ENCODE measurements around the gene SLC7A7. TPM values are rescaled to one million over a fixed set of nuclear protein-coding genes. Genes with fewer than 3 reads are reported as not detected.

The SLC7A7 gene
- polyA plus RNA-seq, 6 donors from 2014 or later, result 16.2 to 78.3 (median 28.7) TPM

DNA sequence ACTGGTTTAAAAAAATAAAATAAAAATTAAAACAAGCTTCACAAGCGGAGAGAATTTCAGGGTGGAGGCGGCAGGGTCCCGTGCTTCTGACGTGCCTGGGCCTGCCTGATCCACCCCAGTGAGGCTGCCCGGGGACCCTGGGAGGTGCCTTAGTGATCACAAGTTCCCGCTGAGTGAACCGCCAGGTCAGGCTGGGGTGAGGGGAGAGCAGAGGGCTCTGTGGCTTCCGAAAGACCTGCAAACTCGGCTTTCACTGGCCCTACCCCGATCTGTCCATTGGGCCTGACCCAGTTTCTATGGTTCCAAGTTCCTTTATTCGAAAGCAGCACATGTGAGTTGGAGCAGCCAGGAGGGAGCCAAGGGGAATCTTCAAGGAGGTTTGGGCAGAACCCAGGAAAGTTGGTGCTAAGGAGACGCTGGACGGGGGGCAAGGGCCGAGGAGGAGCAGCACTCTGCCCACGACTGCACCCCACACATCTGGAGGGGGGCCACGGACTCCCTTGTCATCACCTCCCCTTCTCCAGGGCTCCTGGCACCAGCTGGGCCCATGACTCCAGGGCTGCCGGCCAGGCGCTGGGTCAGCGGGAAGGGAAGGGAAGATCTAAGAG is 34.1 kb upstream of the SLC7A7 start:
- ATAC-seq (ENCODE audit: low read depth in 2 of 2) (no peak), DNase-seq (no peak)
- Mint-ChIP-seq H3K4me3 (no peak overlapping the region), H3K9me3 (no peaks in the 10 kb centered on the region), H3K36me3 (no peaks in the 10 kb centered on the region), H3K4me1 (peaks cover 14 to 30% (median 14%) of the 10 kb centered on the region in 3 donors), H3K27ac (peak overlapping the region in 1 of 6 donors; percentile 39), H3K27me3 (peaks cover 0 to 39% (median 29%) of the 10 kb centered on the region in 3 donors)

DNA sequence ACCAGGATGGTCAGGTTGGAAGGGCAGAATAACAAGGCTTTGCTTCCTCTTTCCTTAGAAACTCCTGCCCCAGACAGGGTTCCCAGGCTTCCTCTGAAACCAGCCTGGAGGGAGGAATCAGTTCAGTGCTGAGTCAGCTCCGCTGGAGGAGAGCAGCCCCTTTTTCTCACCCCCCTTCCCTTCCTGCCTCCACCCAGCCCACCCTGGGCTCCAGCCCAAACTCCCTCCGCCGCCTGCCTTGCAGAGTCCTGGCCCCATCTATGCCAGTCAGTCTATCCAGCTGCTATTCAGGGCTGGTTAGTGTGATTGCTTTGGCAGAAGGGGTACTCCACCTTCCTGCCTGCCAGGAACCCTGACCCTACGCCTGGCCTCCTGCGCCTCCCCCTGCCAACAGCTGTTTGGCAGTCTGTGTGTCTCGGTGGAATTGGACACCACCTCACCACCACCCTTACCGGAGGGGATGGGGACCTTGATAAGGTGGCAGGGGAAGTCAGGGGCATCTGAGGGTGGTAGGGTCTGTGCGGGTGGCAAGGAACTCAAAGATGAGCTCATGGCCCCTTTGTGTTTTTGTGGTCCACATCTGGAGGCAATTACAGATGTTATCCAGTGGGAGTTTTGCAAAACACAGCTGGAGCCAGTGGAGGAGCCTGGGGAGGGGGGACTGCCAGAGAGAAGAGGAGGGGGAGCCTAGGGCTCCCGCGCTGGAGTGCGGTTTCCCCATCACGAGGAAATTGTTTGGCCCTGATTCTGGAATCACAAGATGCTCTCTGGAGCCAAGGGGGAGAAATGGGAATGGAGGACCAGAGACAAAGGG is 33.3 kb upstream of the SLC7A7 start:
- Mint-ChIP-seq H3K36me3 (no peaks in the 10 kb centered on the region), H3K27me3 (peaks cover 0 to 39% (median 29%) of the 10 kb centered on the region in 3 donors), H3K4me1 (peaks cover 13 to 30% (median 14%) of the 10 kb centered on the region in 3 donors), H3K4me3 (no peak overlapping the region), H3K9me3 (no peaks in the 10 kb centered on the region), H3K27ac (peak overlapping the region in 4 of 6 donors; percentile 15 to 66 (median 52))
- no peak for ATAC-seq (ENCODE audit: low read depth in 2 of 2)
- DNase-seq, result no peak

DNA sequence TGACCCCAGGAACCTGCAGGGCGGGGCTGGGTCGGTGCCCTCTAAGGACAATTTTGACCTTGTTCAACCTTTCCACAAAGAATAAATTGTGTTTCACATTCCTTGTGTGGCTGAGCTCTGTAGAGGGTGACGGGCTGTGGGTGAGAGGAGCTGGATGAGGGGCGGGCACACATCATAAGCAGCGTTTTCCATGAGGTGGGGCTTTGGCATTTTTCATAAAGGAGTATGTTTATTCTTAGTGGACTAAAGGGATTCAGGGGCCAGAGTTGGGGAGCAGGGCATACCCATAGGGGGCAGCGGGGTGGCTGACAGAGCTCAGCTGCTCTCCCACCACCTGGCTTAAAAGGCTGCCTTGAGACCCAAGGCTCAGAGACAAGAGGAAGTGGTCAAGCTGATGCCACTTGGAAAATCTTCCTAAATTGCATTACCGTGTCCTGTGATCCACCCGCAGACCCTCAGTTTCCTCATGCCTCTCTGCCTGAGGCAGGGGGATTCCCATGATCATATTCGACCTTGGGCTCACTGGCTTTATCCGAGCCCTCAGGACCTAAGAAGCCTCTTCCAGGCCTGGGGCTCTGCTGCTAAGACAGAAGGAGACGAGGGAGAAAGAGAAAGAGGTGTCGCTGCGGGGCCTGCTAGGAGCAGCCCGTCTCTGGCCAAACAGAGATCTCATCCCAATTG is 32.6 kb upstream of the SLC7A7 start:
- H3K4me3 Mint-ChIP-seq, result no peak overlapping the region
- ATAC-seq (ENCODE audit: low read depth in 2 of 2) (no peak), DNase-seq (no peak)
- peaks cover 0 to 39% (median 29%) of the 10 kb centered on the region in 3 donors for H3K27me3 Mint-ChIP-seq
- no peaks in the 10 kb centered on the region for H3K9me3 Mint-ChIP-seq
- peak overlapping the region in 2 of 6 donors; percentile 65 to 81 for H3K27ac Mint-ChIP-seq
- H3K36me3 Mint-ChIP-seq, result no peaks in the 10 kb centered on the region
- peaks cover 5 to 23% (median 10%) of the 10 kb centered on the region in 3 donors for H3K4me1 Mint-ChIP-seq

DNA sequence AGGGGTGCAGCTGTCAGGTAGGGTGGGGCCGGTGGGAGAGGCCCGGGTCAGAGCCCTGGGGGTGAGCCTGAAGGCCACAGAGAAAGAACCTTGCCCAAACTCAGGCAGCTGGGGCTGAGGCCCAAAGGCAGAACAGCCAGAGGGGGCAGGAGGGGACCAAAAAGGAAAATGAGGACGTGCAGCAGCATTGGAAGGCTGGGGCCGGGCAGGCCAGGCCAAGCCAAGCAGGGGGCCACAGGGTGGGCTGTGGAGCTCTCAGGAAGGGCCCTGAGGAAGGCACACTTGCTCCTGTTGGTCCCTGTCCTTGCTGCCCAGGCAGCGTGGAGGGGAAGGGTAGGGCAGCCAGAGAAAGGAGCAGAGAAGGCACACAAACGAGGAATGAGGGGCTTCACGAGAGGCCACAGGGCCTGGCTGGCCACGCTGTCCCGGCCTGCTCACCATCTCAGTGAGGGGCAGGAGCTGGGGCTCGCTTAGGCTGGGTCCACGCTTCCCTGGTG is 31.6 kb upstream of the SLC7A7 start:
- no peak for ATAC-seq (ENCODE audit: low read depth in 2 of 2)
- H3K4me1 Mint-ChIP-seq, result peaks cover 3 to 21% (median 9%) of the 10 kb centered on the region in 3 donors
- H3K36me3 Mint-ChIP-seq, result no peaks in the 10 kb centered on the region
- no peaks in the 10 kb centered on the region for H3K9me3 Mint-ChIP-seq
- peak overlapping the region in 1 of 6 donors; percentile 85 for H3K27ac Mint-ChIP-seq
- H3K27me3 Mint-ChIP-seq, result peaks cover 0 to 39% (median 30%) of the 10 kb centered on the region in 3 donors
- H3K4me3 Mint-ChIP-seq, result no peak overlapping the region
- no peak for DNase-seq

DNA sequence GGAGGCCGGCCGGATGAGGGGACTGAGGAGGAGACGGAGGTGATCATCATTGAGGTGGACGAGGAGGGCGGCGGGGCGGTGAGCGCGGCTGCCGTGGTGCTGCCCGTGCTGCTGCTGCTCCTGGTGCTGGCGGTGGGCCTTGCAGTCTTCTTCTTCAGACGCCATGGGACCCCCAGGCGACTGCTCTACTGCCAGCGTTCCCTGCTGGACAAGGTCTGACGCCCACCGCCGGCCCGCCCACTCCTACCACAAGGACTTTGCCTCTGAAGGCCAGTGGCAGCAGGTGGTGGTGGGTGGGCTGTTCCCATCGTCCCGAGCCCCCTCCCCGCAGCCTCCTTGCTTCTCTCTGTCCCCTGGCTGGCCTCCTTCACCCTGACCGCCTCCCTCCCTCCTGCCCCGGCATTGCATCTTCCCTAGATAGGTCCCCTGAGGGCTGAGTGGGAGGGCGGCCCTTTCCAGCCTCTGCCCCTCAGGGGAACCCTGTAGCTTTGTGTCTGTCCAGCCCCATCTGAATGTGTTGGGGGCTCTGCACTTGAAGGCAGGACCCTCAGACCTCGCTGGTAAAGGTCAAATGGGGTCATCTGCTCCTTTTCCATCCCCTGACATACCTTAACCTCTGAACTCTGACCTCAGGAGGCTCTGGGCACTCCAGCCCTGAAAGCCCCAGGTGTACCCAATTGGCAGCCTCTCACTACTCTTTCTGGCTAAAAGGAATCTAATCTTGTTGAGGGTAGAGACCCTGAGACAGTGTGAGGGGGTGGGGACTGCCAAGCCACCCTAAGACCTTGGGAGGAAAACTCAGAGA is 30.8 kb upstream of the SLC7A7 start:
- peak overlapping the region in 1 of 6 donors; percentile 32 for H3K27ac Mint-ChIP-seq
- peaks cover 0 to 39% (median 36%) of the 10 kb centered on the region in 3 donors for H3K27me3 Mint-ChIP-seq
- no peak for DNase-seq
- H3K4me1 Mint-ChIP-seq, result peaks cover 3 to 21% (median 9%) of the 10 kb centered on the region in 3 donors
- H3K4me3 Mint-ChIP-seq, result no peak overlapping the region
- no peaks in the 10 kb centered on the region for H3K9me3 Mint-ChIP-seq
- ATAC-seq (ENCODE audit: low read depth in 2 of 2), result no peak
- no peaks in the 10 kb centered on the region for H3K36me3 Mint-ChIP-seq

DNA sequence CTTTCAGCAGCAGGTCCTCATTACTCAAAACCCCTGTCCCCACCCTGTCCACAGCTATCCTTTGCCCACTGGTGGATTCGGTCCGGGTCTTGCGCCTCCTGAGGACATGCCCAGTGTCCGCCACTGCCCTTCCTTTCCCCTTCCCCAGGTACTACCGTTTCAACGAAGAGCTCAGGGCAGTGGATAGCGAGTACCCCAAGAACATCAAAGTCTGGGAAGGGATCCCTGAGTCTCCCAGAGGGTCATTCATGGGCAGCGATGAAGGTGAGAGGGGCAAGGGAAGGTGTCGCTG is 29.8 kb upstream of the SLC7A7 start:
- DNase-seq, result no peak
- H3K4me3 Mint-ChIP-seq, result no peak overlapping the region
- H3K4me1 Mint-ChIP-seq, result peaks cover 5 to 21% (median 9%) of the 10 kb centered on the region in 3 donors
- no peaks in the 10 kb centered on the region for H3K9me3 Mint-ChIP-seq
- ATAC-seq (ENCODE audit: low read depth in 2 of 2), result no peak
- H3K36me3 Mint-ChIP-seq, result no peaks in the 10 kb centered on the region
- H3K27me3 Mint-ChIP-seq, result peaks cover 0 to 39% (median 38%) of the 10 kb centered on the region in 3 donors
- H3K27ac Mint-ChIP-seq, result peak overlapping the region in 1 of 6 donors; percentile 67

GRCh38 chr14:22844221-22845102 is 29.2 kb upstream of the SLC7A7 start:
- Mint-ChIP-seq H3K9me3 (no peaks in the 10 kb centered on the region), H3K36me3 (no peaks in the 10 kb centered on the region), H3K4me3 (no peak overlapping the region), H3K27me3 (peaks cover 0 to 44% (median 39%) of the 10 kb centered on the region in 3 donors), H3K27ac (peak overlapping the region in 1 of 6 donors; percentile 67), H3K4me1 (peaks cover 8 to 21% (median 9%) of the 10 kb centered on the region in 3 donors)
- ATAC-seq (ENCODE audit: low read depth in 2 of 2) (no peak), DNase-seq (no peak)

DNA sequence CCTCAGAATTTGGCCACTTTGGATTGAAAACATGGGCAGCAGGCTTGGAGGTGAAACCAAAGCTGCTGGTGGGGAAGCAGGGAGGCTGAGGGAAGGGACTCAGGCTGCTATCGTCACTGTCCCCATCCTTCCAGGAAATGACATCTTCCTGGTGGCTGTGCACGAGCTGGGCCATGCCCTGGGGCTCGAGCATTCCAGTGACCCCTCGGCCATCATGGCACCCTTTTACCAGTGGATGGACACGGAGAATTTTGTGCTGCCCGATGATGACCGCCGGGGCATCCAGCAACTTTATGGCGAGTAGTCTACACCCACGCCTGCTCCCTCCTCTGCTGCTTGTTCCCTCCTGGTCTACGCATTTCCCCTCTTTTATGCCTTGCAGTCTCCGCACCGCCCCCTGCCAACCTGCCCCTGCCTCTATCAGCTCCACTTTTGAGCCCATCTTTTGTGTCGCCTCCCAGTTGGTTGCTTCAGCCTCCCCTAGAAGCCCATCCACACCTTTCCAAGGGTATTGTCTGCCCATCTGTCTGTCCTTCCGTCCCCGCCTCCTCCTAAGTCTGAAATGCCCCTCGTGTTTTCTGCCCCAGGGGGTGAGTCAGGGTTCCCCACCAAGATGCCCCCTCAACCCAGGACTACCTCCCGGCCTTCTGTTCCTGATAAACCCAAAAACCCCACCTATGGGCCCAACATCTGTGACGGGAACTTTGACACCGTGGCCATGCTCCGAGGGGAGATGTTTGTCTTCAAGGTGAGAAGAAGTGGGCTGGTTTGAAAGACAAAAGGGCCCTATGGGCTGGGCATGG is 28.1 kb upstream of the SLC7A7 start:
- Mint-ChIP-seq H3K4me1 (peaks cover 4 to 23% (median 12%) of the 10 kb centered on the region in 3 donors), H3K4me3 (no peak overlapping the region), H3K9me3 (no peaks in the 10 kb centered on the region), H3K36me3 (no peaks in the 10 kb centered on the region), H3K27ac (no peak overlapping the region), H3K27me3 (peaks cover 0 to 48% (median 32%) of the 10 kb centered on the region in 3 donors)
- ATAC-seq (ENCODE audit: low read depth in 2 of 2) (no peak), DNase-seq (no peak)

- no peak for DNase-seq
- ATAC-seq (ENCODE audit: low read depth in 2 of 2), result no peak
- no peak overlapping the region for H3K4me3 Mint-ChIP-seq
- no peaks in the 10 kb centered on the region for H3K9me3 Mint-ChIP-seq
- no peak overlapping the region for H3K27ac Mint-ChIP-seq
- H3K36me3 Mint-ChIP-seq, result no peaks in the 10 kb centered on the region
- peaks cover 0 to 41% (median 26%) of the 10 kb centered on the region in 3 donors for H3K27me3 Mint-ChIP-seq
- peaks cover 0 to 22% (median 14%) of the 10 kb centered on the region in 3 donors for H3K4me1 Mint-ChIP-seq
Observed at GRCh38 chr14:22842211-22843122, 27.2 kb upstream of the SLC7A7 start.

GRCh38 chr14:22841769-22842168 is 26.5 kb upstream of the SLC7A7 start:
- DNase-seq (no peak), ATAC-seq (ENCODE audit: low read depth in 2 of 2) (no peak)
- H3K27me3 Mint-ChIP-seq, result peaks cover 0 to 39% (median 20%) of the 10 kb centered on the region in 3 donors
- H3K4me3 Mint-ChIP-seq, result no peak overlapping the region
- no peak overlapping the region for H3K27ac Mint-ChIP-seq
- no peaks in the 10 kb centered on the region for H3K36me3 Mint-ChIP-seq
- H3K4me1 Mint-ChIP-seq, result peaks cover 5 to 27% (median 18%) of the 10 kb centered on the region in 3 donors
- no peaks in the 10 kb centered on the region for H3K9me3 Mint-ChIP-seq

DNA sequence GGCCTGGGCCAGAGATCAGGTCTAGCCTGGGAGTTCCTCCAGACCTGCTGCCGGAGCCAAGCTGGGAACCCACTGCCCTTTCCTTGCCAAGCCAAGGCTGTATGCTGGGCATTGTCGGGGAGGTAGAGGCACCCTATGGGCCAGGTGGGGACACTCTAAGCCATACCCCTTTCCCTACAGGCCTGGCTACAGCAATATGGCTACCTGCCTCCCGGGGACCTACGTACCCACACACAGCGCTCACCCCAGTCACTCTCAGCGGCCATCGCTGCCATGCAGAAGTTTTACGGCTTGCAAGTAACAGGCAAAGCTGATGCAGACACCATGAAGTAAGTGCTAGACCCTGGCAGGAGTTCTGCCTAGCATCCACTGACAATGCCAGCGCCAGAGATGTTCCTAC is 26.1 kb upstream of the SLC7A7 start:
- ATAC-seq (ENCODE audit: low read depth in 2 of 2) (no peak), DNase-seq (no peak)
- H3K4me3 Mint-ChIP-seq, result no peak overlapping the region
- H3K27ac Mint-ChIP-seq, result no peak overlapping the region
- H3K27me3 Mint-ChIP-seq, result peaks cover 0 to 35% (median 15%) of the 10 kb centered on the region in 3 donors
- no peaks in the 10 kb centered on the region for H3K36me3 Mint-ChIP-seq
- no peaks in the 10 kb centered on the region for H3K9me3 Mint-ChIP-seq
- peaks cover 8 to 26% (median 21%) of the 10 kb centered on the region in 3 donors for H3K4me1 Mint-ChIP-seq

All from naive B cell (primary cell).